ENCODE results near the gene KBTBD13.

- TF ChIP-seq CTCF (IDR thresholded peaks at IDR 0.05) (no peak), POLR2A (IDR thresholded peaks at IDR 0.05) (no peak)
Measured at GRCh38 chr15:65097651-65098263, 21.2 kb downstream of the KBTBD13 start.

All from testis (tissue), 2 donors.